Neural crest cell (in vitro differentiated cells): ENCODE results near the gene CES3. TPM values are rescaled to one million over a fixed set of nuclear protein-coding genes. Genes with fewer than 3 reads are reported as not detected.
"Not testable (repeated sequence)": the region's sequence is repeated elsewhere in the genome, so short reads cannot be mapped to it uniquely, and the experiment has no call there.

Experiments
- DNase-seq: peaks from one replicate; pipeline ENCODE4 v3.0.0; 2021; ENCODE audit warnings: low read depth, mixed read lengths, low spot score
- H3K27ac Mint-ChIP-seq: one replicate; pipeline ENCODE4 v1.8.0; 2021; ENCODE audit warnings: mild to moderate bottlenecking, mixed read lengths; ENCODE audit not compliant: unreplicated experiment
- H3K27me3 Mint-ChIP-seq: 2 replicates; pipeline ENCODE4 v1.8.0; 2021; ENCODE audit warnings: low read depth, mild to moderate bottlenecking, mixed read lengths
- H3K36me3 Mint-ChIP-seq: 2 replicates; pipeline ENCODE4 v1.8.0; 2021; ENCODE audit warnings: low read depth, mild to moderate bottlenecking, mixed read lengths
- H3K4me1 Mint-ChIP-seq: 2 replicates; pipeline ENCODE4 v1.8.0; 2021; ENCODE audit warnings: mixed read lengths
- H3K4me3 Mint-ChIP-seq: one replicate; pipeline ENCODE4 v1.8.0; 2021; ENCODE audit warnings: mild to moderate bottlenecking, mixed read lengths
- H3K9me3 Mint-ChIP-seq: 2 replicates; pipeline ENCODE4 v1.8.0; 2021; ENCODE audit warnings: mixed read lengths
- CTCF ChIP-seq: fragments of 200-600 bp; sonication (generic); conservative IDR thresholded peaks from 2 replicates; pipeline ENCODE4 v1.5.0; 2021; ENCODE audit warnings: antibody characterized with exemption, mild to moderate bottlenecking
- total RNA-seq: library from RNA; stranded (reverse); gene quantifications from 2 replicates; pipeline ENCODE4 v1.2.1, GENCODE V29; 2021

Gene CES3
- total RNA-seq, 1 donor from 2014 or later: 3.2 TPM

GRCh38 chr16:66984892-66985311, 23.8 kb downstream of the CES3 start:
- H3K9me3 Mint-ChIP-seq: no peaks in the 10 kb centered on the region
- TF ChIP-seq CTCF: no peak
- no peak for DNase-seq
- peaks cover 17% of the 10 kb centered on the region for H3K27me3 Mint-ChIP-seq
- H3K4me3 Mint-ChIP-seq: no peak overlapping the region
- no peaks in the 10 kb centered on the region for H3K4me1 Mint-ChIP-seq
- no peak overlapping the region for H3K27ac Mint-ChIP-seq
- H3K36me3 Mint-ChIP-seq: no peaks in the 10 kb centered on the region

- no peak for TF ChIP-seq CTCF
- no peaks in the 10 kb centered on the region for H3K9me3 Mint-ChIP-seq
- H3K27me3 Mint-ChIP-seq: peaks cover 7% of the 10 kb centered on the region
- no peaks in the 10 kb centered on the region for H3K36me3 Mint-ChIP-seq
- H3K4me1 Mint-ChIP-seq: no peaks in the 10 kb centered on the region
- no peak overlapping the region for H3K27ac Mint-ChIP-seq
- DNase-seq: no peak
- H3K4me3 Mint-ChIP-seq: no peak overlapping the region
Measured at GRCh38 chr16:66986559-66986958, 25.5 kb downstream of the CES3 start.

- H3K4me1 Mint-ChIP-seq: no peaks in the 10 kb centered on the region
- no peaks in the 10 kb centered on the region for H3K9me3 Mint-ChIP-seq
- no peaks in the 10 kb centered on the region for H3K36me3 Mint-ChIP-seq
- no peak within 1 kb of the TSS for H3K27ac Mint-ChIP-seq
- no peak for TF ChIP-seq CTCF
- H3K27me3 Mint-ChIP-seq: no peaks in the 10 kb centered on the region
- DNase-seq: no peak
- H3K4me3 Mint-ChIP-seq: no peak within 1 kb of the TSS
Measured at GRCh38 chr16:66988197-66988788, 27.2 kb downstream of the CES3 start, which contains the start of gene CES4A. Gene CES4A (plus strand): TSS chr16:66988589. CDS start chr16:66988773, 184 bp downstream.

GRCh38 chr16:66991545-66992077, 30.5 kb downstream of the CES3 start:
- H3K9me3 Mint-ChIP-seq: no peaks in the 10 kb centered on the region
- no peak for TF ChIP-seq CTCF
- H3K4me3 Mint-ChIP-seq: no peak overlapping the region
- H3K4me1 Mint-ChIP-seq: no peaks in the 10 kb centered on the region
- no peak overlapping the region for H3K27ac Mint-ChIP-seq
- DNase-seq: no peak
- no peaks in the 10 kb centered on the region for H3K36me3 Mint-ChIP-seq
- no peaks in the 10 kb centered on the region for H3K27me3 Mint-ChIP-seq

- DNase-seq, H3K36me3 Mint-ChIP-seq, H3K4me1 Mint-ChIP-seq, H3K27ac Mint-ChIP-seq, H3K9me3 Mint-ChIP-seq, H3K4me3 Mint-ChIP-seq: not testable (repeated sequence)
- peaks cover 11% of the 10 kb centered on the region for H3K27me3 Mint-ChIP-seq
Measured at GRCh38 chr16:66993558-66993957, 32.5 kb downstream of the CES3 start.

GRCh38 chr16:66996324-66996982, 35.4 kb downstream of the CES3 start:
- H3K4me1 Mint-ChIP-seq: peaks cover 7% of the 10 kb centered on the region
- no peak overlapping the region for H3K4me3 Mint-ChIP-seq
- TF ChIP-seq CTCF: no peak
- DNase-seq: no peak
- no peaks in the 10 kb centered on the region for H3K9me3 Mint-ChIP-seq
- peaks cover 34% of the 10 kb centered on the region for H3K27me3 Mint-ChIP-seq
- H3K36me3 Mint-ChIP-seq: no peaks in the 10 kb centered on the region
- no peak overlapping the region for H3K27ac Mint-ChIP-seq
